Measurements from ENCODE around the gene CAMK4.

CAMK4 gene

GRCh38 chr5:111271885-111272284, 47.7 kb downstream of the CAMK4 start:
- ChIA-PET CTCF (interaction anchor here (0.5 kb wide), 1 partner anchor 247 kb away, joined by 3 read pairs; no protein-coding TSS in a partner anchor), POLR2A (ENCODE audit: low non-redundant PET) (no interaction called here)
- DNase-seq (ENCODE audit: low spot score) = no peak
- TF ChIP-seq CTCF (conservative IDR thresholded peaks at IDR 0.05; ENCODE audit: low read depth) = no peak
- H3K27ac ChIP-seq = no peak overlapping the region

GRCh38 chr5:111277061-111277460, 52.9 kb downstream of the CAMK4 start:
- no peak overlapping the region for H3K27ac ChIP-seq
- POLR2A ChIA-PET (ENCODE audit: low non-redundant PET) = no interaction called here
- CTCF ChIA-PET = interaction anchor here (1.3 kb wide), 1 partner anchor 131 kb away, joined by 3 read pairs; no protein-coding TSS in a partner anchor
- DNase-seq (ENCODE audit: low spot score) = no peak
- TF ChIP-seq CTCF (conservative IDR thresholded peaks at IDR 0.05; ENCODE audit: low read depth) = no peak

- ChIA-PET POLR2A (ENCODE audit: low non-redundant PET) (no interaction called here), CTCF (interaction anchor here (0.6 to 1.8 kb wide), 14 partner anchors 10 to 870 kb away, joined by 3 to 8 read pairs (median 3); no protein-coding TSS in a partner anchor)
- H3K27ac ChIP-seq = no peak overlapping the region
- peak; percentile 92 for TF ChIP-seq CTCF (conservative IDR thresholded peaks at IDR 0.05; ENCODE audit: low read depth)
- peak; percentile 84 for DNase-seq (ENCODE audit: low spot score)
Observed at GRCh38 chr5:111278858-111279504, 54.8 kb downstream of the CAMK4 start.

- TF ChIP-seq CTCF (conservative IDR thresholded peaks at IDR 0.05; ENCODE audit: low read depth) = no peak
- no peak for DNase-seq (ENCODE audit: low spot score)
- H3K27ac ChIP-seq = no peak overlapping the region
- POLR2A ChIA-PET (ENCODE audit: low non-redundant PET) = no interaction called here
- CTCF ChIA-PET = interaction anchor here (0.6 to 1.1 kb wide), 5 partner anchors 122 to 416 kb away, joined by 3 to 6 read pairs (median 4); no protein-coding TSS in a partner anchor
Observed at GRCh38 chr5:111280282-111280951, 56.2 kb downstream of the CAMK4 start.

GRCh38 chr5:111282798-111283197, 58.6 kb downstream of the CAMK4 start:
- DNase-seq (ENCODE audit: low spot score) = no peak
- TF ChIP-seq CTCF (conservative IDR thresholded peaks at IDR 0.05; ENCODE audit: low read depth) = no peak
- POLR2A ChIA-PET (ENCODE audit: low non-redundant PET) = no interaction called here
- CTCF ChIA-PET = interaction anchor here (0.7 to 1.3 kb wide), 2 partner anchors 31 to 125 kb away, joined by 3 read pairs; no protein-coding TSS in a partner anchor
- no peak overlapping the region for H3K27ac ChIP-seq

GRCh38 chr5:111284825-111285224, 60.6 kb downstream of the CAMK4 start:
- ChIA-PET CTCF (interaction anchor here (0.5 to 1.0 kb wide), 2 partner anchors 167 to 176 kb away, joined by 4 to 5 read pairs; no protein-coding TSS in a partner anchor), POLR2A (ENCODE audit: low non-redundant PET) (no interaction called here)
- DNase-seq (ENCODE audit: low spot score) = no peak

More at GRCh38 chr5:111284825-111285224, 60.6 kb downstream of the CAMK4 start:
- no peak for TF ChIP-seq CTCF (conservative IDR thresholded peaks at IDR 0.05; ENCODE audit: low read depth)
- no peak overlapping the region for H3K27ac ChIP-seq
